Measurements from ENCODE around the gene NKD1. TPM values are rescaled to one million over a fixed set of nuclear protein-coding genes. Genes with fewer than 3 reads are reported as not detected.

Gene NKD1
- total RNA-seq, 1 donor: under 0.01 TPM

DNA sequence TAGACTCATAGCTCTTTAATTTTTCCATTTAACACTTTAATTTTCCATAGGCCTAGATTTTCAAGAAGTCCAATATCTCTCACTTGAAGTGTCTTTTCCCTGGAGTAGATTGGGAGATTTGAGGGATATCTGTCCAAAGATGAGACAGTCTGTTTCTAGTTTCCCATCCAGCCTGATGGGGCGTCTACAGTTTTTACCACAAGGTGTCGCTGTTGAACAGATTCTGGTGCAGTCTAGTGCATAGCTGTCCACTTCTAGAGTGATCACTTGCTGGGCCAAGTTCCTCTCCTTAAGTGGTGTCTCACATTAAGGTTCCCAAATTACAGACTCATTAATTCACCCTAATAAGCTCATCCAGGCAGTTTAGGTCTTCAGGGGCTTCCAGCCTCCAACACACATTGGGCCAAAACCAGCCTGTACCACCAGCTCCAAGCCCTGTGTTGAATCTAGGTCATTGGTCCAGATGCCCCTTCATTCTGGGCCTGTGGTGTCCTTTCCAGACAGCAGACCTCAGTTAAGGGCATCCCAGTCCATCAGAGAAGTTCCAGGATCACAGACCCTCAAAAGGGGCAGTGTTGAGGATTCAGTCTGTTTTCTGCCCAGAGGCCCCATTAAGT lies 123.6 kb downstream of the NKD1 start:
- no peak overlapping the region for H2AFZ ChIP-seq (ENCODE audit: low read length)
- H3K79me2 ChIP-seq (ENCODE audit: insufficient read depth, low read length): no peaks in the 10 kb centered on the region
- peaks cover 12% of the 10 kb centered on the region for H3K9me3 ChIP-seq (ENCODE audit: low read depth, low read length)
- H3K4me3 ChIP-seq (ENCODE audit: insufficient read depth, low read length): no peak overlapping the region
- peak; percentile 69 for DNase-seq (ENCODE audit: insufficient read length, low spot score, missing footprints)
- H3K27ac ChIP-seq (ENCODE audit: low read depth, low read length): no peak overlapping the region
- H4K20me1 ChIP-seq (ENCODE audit: insufficient read depth, low read length): no peaks in the 10 kb centered on the region
- no peak overlapping the region for H3K4me2 ChIP-seq (ENCODE audit: insufficient read depth, low read length)
- H3K36me3 ChIP-seq (ENCODE audit: insufficient read depth, low read length): no peaks in the 10 kb centered on the region
- TF ChIP-seq, protein P1, sequence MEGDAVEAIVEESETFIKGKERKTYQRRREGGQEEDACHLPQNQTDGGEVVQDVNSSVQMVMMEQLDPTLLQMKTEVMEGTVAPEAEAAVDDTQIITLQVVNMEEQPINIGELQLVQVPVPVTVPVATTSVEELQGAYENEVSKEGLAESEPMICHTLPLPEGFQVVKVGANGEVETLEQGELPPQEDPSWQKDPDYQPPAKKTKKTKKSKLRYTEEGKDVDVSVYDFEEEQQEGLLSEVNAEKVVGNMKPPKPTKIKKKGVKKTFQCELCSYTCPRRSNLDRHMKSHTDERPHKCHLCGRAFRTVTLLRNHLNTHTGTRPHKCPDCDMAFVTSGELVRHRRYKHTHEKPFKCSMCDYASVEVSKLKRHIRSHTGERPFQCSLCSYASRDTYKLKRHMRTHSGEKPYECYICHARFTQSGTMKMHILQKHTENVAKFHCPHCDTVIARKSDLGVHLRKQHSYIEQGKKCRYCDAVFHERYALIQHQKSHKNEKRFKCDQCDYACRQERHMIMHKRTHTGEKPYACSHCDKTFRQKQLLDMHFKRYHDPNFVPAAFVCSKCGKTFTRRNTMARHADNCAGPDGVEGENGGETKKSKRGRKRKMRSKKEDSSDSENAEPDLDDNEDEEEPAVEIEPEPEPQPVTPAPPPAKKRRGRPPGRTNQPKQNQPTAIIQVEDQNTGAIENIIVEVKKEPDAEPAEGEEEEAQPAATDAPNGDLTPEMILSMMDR (IDR thresholded peaks at IDR 0.05; ENCODE audit: extremely low read depth, low read depth, low read length): peak; percentile 50
- H3K4me1 ChIP-seq (ENCODE audit: insufficient read depth, low read length): no peaks in the 10 kb centered on the region
- peaks cover 2% of the 10 kb centered on the region for H3K27me3 ChIP-seq (ENCODE audit: insufficient read depth, low read length)

DNA sequence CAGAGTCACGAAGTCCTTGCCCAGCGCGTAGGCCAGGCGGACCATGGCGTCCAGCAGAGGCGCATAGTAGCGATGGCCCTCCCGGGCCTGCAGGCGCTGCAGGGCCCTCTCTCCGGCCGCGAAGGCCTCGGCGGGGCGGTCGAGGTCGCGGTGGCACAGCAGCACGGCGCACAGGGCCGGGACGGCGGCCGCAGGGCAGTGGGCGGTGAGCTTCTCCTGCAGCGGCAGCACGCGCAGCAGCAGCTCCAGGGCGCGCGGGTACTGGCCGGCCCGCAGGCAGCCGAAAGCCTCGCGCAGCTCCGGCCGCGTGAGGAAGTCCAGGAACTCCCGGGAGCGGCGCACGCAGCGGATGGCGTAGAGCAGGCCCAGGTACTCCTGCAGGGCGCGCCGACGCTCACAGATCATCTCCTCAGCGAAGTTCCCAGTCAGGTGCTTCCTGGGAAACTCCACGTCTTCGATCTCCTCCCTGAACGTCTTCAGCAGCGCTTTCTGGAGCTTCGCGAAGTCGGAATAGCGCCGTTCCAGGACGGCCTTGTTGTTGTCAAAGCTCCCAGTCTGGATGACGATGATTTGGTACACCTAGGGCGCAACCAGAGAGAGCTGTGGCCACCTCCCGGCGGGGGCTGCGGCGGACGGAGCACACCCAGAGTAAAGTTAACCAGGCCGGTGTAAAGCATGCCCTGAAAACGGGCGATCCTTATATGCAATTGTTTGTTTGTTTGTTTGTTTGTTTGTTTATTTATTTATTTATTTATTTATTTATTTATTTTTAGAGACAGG lies 125.5 kb downstream of the NKD1 start:
- DNase-seq (ENCODE audit: insufficient read length, low spot score, missing footprints): no peak

GRCh38 chr16:50674831-50675230 lies 126.6 kb downstream of the NKD1 start:
- H3K4me3 ChIP-seq (ENCODE audit: insufficient read depth, low read length): no peak overlapping the region
- DNase-seq (ENCODE audit: insufficient read length, low spot score, missing footprints): peak; percentile 85
- H3K4me1 ChIP-seq (ENCODE audit: insufficient read depth, low read length): no peaks in the 10 kb centered on the region
- H3K27ac ChIP-seq (ENCODE audit: low read depth, low read length): no peak overlapping the region
- H3K36me3 ChIP-seq (ENCODE audit: insufficient read depth, low read length): no peaks in the 10 kb centered on the region
- H3K4me2 ChIP-seq (ENCODE audit: insufficient read depth, low read length): no peak overlapping the region
- no peak overlapping the region for H2AFZ ChIP-seq (ENCODE audit: low read length)
- TF ChIP-seq, protein P1 (IDR thresholded peaks at IDR 0.05; ENCODE audit: extremely low read depth, low read depth, low read length): no peak
- peaks cover 12% of the 10 kb centered on the region for H3K9me3 ChIP-seq (ENCODE audit: low read depth, low read length)
- H4K20me1 ChIP-seq (ENCODE audit: insufficient read depth, low read length): no peaks in the 10 kb centered on the region
- H3K79me2 ChIP-seq (ENCODE audit: insufficient read depth, low read length): no peaks in the 10 kb centered on the region
- peaks cover 2% of the 10 kb centered on the region for H3K27me3 ChIP-seq (ENCODE audit: insufficient read depth, low read length)

More for the DNA sequence above, 125.5 kb downstream of the NKD1 start:
- Histone ChIP-seq H4K20me1 (ENCODE audit: insufficient read depth, low read length) (no peaks in the 10 kb centered on the region), H3K9me3 (ENCODE audit: low read depth, low read length) (peaks cover 12% of the 10 kb centered on the region), H3K4me2 (ENCODE audit: insufficient read depth, low read length) (no peak overlapping the region), H2AFZ (ENCODE audit: low read length) (no peak overlapping the region), H3K27ac (ENCODE audit: low read depth, low read length) (no peak overlapping the region), H3K4me3 (ENCODE audit: insufficient read depth, low read length) (no peak overlapping the region), H3K79me2 (ENCODE audit: insufficient read depth, low read length) (no peaks in the 10 kb centered on the region), H3K36me3 (ENCODE audit: insufficient read depth, low read length) (no peaks in the 10 kb centered on the region), H3K4me1 (ENCODE audit: insufficient read depth, low read length) (no peaks in the 10 kb centered on the region), H3K27me3 (ENCODE audit: insufficient read depth, low read length) (peaks cover 2% of the 10 kb centered on the region)
- TF ChIP-seq, protein P1 (IDR thresholded peaks at IDR 0.05; ENCODE audit: extremely low read depth, low read depth, low read length): no peak
